Amniotic epithelial cell (primary cell): Measurements from ENCODE around the gene TMEM235.

Source experiments
- DNase-seq: peaks from one replicate; pipeline ENCODE4 v3.0.0-alpha.2; 2010; ENCODE audit warnings: low read depth

Gene TMEM235

DNA sequence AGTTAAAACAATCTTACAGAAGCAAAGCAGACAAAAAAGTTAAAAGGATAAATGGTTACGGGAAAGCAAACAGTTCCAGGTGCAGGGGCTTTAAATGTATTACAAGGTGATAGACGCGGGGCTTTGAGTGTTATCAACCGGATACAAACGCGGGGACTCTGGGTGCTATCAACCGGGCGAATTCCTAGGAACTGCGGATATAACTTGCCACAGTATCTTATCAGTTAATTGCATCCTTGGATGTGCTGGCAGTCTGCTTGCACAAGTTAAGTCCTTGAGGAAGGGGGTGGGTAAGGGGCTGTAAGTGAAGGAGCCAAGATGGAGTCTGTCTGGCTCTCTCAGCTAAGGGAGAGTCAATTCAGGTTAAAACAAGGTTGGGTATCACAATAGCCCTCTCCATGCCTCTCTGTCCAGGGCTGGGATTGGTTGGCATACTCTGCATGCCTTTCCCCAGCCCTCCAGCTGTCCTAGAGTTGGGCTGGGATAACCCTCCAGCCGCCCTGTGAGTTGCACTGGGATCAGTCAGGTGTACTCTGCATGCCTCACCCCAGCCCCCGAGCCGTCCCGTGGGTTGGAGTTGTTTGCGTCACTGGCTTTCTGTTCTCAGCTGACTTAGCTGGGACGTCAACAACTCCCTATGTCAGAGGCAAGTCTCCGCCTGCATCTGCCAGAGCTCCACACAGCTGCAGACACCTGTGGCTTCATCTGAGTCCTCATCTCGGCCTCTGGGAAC, 40.9 kb downstream of the TMEM235 start:
- peak; percentile 98 for DNase-seq

DNA sequence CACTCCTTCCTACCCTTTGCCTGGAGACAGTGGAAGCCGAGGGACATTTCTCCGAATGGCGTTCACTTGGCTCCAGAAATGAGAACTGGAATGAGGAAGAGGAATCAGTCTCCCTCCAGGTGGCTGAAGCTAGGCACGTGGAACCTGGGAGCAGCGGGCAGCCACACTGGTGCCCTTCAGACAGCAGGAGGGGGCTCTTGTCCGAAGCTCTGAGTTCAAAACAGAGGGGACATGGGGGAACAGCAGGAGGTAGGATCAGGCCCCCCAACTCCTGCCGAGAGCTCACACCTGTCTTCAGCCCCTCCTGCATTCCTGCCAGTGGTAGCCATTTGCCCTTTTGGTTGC, 41.5 kb downstream of the TMEM235 start:
- no peak for DNase-seq

- DNase-seq: no peak
These were observed 42.4 kb downstream of the TMEM235 start for GRCh38 chr17:78273813-78274212.

DNA sequence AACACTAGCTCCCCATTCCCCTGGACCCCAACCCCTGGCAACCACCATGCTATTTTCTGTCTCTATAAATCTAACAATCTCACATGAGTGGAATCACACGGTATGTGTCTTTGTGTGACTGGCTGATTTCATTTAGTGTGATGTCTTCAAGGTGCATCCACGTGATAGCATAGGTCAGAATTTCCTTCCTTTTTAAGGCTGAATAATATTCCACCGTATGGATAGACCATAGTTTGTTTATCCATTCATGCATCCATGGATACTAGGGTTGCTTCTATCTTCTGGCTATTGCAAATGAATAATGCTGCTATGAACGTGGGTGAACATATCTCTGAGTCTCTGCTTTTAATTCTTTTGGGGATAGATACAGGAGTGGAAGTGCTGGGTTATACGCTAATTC, 43.9 kb downstream of the TMEM235 start:
- DNase-seq: no peak

- no peak for DNase-seq
These were observed 44.9 kb downstream of the TMEM235 start for GRCh38 chr17:78276098-78276887.

DNA sequence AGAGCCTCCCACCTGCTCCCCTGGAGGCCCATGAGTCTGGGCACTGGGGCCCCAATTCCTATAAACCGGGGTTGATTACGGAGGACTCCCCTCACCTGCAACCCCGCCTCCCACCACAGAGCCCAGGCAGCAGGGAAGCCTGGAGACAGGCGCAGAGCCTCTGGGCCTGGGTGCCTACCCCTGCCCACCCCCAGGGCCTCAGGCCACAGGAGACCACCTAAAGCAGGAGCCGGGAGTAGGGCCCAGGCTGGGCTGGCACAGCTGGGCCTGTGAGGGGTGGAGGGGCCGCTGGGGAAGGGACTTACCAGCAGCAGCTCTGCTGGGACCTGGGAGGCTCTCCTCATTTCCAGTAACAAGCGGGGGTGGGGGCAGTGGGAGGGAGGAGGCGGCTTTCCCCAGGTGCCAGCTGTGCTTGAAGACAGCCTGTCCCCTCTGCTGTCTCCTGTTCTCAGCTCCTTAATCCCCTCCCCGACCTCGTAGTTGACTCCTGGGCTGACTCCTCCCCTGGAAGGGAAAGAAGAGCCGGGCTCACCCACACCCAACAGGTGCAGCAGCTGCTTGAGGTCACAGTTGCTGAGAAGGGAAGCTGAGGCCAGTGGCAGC, 46.8 kb downstream of the TMEM235 start:
- no peak for DNase-seq

- DNase-seq: no peak
These were observed 48.0 kb downstream of the TMEM235 start for GRCh38 chr17:78279360-78279990.

DNA sequence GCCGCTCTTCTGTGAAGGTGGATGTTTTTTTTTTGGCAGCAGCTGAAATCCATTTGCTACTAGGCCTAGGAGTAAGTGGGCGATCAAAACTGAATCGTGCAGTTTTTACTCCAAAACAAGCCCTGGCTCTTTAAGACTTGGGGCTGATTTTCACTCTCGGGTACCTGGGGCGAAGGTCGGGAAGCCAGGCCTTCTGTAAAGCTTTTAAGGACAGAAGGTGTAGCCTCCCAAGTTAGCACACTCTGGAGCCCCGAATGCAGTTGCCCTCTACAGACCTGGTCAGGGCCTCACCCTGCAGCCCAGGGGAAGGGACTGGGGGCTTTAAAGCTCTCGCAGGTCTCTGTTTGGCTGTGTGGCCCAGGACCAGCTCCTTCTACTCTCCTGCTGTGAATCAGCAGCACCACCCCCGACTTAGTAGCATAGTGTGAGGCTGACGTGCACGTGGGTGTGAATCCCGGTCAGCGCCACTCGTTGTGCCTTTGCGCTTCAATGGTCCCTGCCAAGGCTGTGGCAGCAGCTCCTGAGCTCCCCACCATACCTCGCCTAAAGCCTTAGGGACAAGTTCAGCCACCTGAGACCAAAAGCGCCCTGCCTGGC, 49.9 kb downstream of the TMEM235 start:
- no peak for DNase-seq

GRCh38 chr17:78284146-78284545, 52.7 kb downstream of the TMEM235 start:
- peak; percentile 99 for DNase-seq

DNA sequence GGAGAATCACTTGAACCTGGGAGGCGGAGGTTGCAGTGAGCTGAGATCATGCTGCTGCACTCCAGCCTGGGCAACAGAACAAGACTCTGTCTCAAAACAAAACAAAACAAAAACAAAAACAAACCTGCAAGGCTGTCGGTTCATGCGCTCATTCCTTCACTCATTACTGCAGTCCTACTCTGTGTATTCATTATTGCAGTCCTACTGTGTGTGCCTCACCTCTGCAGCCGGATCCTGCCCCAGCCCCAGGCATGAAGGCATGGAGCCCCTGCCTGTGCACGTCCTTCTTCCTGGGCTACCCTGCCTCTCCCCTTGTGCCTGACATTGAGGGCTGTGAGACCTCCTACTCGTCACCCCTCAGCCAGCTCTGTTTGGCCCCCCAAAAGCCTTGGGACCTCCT, 57.6 kb downstream of the TMEM235 start:
- DNase-seq: no peak

DNA sequence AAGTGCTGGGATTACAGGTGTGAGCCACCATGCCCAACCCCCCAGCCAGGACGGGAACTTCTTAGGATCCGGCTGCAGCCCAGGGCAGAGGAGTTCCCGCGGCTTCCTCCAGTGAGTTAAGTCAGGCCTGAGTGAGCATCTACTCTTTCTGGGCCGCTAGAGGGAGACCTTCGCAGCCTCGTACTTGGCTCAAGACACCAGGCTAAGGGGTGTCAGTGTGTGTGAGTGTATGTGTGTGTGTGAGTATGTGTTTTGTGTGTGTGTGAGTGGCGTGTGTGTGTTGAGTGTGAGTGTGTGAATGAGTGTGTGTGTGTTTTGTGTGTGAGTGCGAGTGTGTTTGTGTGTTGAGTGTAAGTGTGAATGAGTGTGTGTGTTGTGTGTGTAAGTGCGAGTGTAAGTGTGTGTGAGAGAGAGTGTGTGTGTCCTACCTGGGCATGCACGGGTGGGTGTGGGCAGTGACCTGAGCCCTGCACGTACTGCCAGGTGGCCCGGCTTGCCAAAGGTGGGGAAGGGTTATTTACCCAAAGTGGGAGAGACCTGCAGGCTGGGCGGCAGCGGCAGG, 58.5 kb downstream of the TMEM235 start:
- peak; percentile 92 for DNase-seq
